Measurements from ENCODE around the gene CDC42BPB.
A peak's percentile ranks its signal among the peaks of the same experiment; 100 is the strongest.

CDC42BPB gene

DNA sequence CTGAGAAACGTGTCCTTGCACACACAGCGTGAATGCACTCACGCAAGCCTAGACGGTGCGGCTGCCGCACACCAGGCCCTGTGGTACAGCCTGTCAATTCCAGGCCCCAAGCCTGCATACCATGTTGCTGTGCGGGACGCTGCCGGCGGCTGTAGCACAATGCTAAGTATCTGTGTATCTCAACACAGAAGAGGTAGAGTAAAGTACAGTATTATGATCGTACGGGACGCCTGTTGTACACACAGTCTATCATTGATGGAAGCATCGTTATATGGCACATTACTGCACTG, 89.9 kb downstream of the CDC42BPB start:
- DNase-seq (ENCODE audit: low read depth, low spot score) = no peak

- DNase-seq (ENCODE audit: low read depth, low spot score) = no peak
Observed at GRCh38 chr14:102966681-102967505, 90.5 kb downstream of the CDC42BPB start.

- no peak for DNase-seq (ENCODE audit: low read depth, low spot score)
Observed at GRCh38 chr14:102965971-102966655, 91.2 kb downstream of the CDC42BPB start.

- DNase-seq (ENCODE audit: low read depth, low spot score) = no peak
Observed at GRCh38 chr14:102965282-102965681, 92.1 kb downstream of the CDC42BPB start.

GRCh38 chr14:102964152-102964730, 93.1 kb downstream of the CDC42BPB start:
- no peak for DNase-seq (ENCODE audit: low read depth, low spot score)

- no peak for DNase-seq (ENCODE audit: low read depth, low spot score)
Observed at GRCh38 chr14:102962111-102962627, 95.2 kb downstream of the CDC42BPB start.

- no peak for DNase-seq (ENCODE audit: low read depth, low spot score)
Observed at GRCh38 chr14:102958461-102958860, 98.9 kb downstream of the CDC42BPB start.

DNA sequence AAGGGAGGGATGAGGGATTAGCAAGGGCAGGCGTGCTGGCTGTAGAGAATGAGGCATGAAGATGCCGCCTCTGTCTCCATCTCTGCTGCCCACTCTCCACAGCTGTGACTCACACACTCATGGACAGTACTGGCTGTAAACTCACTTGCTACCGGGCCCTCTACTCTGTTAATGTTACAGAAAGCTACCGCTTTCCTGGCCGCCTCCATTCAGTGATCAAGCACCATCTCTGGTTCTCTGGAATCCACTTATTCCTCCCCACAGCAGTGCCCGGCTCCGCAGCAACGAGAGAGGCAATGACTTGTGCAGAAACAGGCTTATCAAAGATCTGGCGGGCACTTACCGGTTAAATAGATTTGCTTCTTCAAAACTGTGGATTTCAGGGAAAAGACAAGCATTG, 100.1 kb downstream of the CDC42BPB start:
- DNase-seq (ENCODE audit: low read depth, low spot score) = no peak

DNA sequence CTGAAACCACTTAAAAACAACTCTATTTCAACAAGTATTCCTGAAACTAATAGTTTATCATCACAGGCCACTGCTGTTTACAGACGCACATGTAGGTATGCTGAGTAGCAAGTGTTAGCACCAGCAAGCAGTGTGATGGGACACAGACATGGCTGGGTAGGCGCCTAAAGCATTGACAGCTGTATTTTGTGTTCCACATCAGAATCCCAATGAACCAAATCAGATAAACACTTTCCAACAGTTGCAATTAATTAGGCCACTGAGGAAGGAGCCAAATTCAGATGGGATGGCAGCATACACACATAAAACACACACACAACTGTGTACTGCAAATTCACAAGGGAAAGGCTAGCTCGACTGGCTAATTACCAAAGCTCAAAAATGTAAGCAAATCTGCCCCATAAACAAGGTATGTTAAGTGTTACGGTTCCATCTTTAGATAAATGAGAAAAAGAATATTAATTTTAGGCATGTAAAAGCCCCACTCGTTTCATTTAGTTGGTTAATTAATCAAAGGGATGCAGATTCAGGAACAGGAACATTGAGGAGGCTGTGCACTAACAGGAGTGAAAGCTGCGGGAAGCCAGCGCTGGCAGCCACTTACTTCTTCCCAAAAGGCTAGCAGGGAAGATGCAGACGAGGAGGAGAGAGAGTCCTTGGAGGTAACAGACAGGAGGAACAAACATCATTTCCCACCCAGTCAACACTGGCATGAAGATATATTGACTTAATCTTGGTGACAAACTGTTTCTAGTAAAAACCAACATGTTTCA, 101.5 kb downstream of the CDC42BPB start:
- no peak for DNase-seq (ENCODE audit: low read depth, low spot score)

DNA sequence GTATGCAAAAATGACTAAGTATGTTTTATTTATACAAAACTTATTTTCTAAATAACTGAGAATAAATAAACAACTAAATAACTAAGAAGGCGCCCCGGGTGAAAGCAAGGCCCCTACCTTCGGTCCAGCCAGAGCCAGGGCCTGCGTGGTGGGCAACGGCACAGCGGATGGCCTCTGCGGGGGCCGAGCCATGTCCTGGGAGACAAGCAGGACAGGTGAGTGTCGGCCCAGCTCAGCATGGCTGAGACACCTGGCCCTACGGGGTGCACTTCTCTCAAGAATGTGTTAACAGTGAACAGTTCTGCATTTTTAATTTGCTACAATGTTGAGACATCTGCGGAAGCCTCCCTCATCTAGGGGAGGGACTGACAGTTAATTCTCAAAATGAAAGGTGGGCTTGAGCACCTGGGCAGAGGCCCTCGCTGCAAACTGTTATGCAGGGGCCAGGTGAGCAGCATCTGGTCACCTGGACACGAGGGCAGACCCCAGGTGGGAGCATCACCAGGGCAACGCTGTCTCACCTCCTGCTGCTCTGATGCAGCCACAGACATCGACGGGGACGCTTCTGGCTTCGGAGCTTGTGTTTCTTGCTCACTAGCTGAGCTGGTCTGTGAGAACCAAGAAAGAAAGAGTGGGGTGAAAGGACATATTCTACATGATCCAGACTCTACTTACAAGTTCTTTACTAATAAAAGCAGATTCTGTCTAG, 103.1 kb downstream of the CDC42BPB start:
- no peak for DNase-seq (ENCODE audit: low read depth, low spot score)

DNA sequence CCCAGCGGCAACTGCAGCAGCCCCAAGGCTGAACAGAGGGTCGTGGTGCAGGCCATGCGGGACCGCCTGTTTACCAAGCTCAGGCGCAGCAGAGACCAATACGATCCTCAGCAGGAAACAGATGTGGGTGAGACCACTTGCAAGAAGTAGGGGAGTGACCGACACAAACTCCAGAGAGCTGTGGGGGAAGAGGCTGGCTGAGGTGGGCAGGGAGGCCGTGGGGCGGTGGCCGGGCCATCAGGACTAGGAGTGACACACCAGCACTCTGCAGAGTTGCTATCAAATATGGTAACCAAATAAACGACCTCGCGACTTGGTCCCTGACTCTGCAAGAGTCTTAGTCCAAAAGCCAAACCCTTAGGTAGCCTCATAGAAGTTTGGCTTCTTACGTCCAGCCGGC, 104.2 kb downstream of the CDC42BPB start:
- DNase-seq (ENCODE audit: low read depth, low spot score) = no peak

DNA sequence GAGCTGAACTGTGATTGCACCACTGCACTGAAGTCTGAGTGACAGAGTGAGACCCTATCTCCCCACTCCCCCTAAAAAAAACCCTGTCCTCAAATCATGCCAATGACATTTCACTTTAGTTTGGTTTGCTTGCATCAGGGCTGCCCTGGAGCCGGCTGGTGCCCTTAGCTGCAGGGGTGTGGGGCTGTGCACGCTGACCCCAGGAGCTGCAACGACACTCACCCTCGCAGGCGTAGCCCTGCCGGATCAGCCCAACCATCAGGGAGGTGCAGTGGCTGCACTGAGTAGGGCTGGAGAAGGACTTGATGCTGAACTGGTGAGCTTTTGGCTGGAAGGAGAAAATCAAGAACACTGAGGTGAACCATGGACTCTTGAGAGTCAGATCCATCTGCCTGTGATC, 105.1 kb downstream of the CDC42BPB start:
- no peak for DNase-seq (ENCODE audit: low read depth, low spot score)

DNA sequence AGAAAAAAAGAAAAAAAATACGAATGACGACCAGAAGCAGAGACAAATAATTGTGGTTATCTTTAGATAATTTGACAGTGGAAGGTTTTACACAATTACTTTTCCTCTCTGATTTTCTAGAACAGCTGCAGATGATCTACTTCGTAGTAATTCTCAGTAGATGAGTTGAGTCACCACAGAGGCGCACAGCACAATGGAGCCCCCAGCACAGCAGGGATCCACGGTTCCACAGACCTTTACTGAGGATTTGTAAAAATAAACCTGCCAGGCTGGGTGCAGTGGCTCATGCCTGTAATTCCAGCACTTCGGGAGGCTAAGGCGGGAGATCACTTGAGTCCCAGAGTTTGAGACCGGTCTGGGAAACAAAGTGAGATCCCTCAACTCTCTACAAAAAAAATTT, 105.5 kb downstream of the CDC42BPB start:
- DNase-seq (ENCODE audit: low read depth, low spot score) = peak; percentile 69

DNA sequence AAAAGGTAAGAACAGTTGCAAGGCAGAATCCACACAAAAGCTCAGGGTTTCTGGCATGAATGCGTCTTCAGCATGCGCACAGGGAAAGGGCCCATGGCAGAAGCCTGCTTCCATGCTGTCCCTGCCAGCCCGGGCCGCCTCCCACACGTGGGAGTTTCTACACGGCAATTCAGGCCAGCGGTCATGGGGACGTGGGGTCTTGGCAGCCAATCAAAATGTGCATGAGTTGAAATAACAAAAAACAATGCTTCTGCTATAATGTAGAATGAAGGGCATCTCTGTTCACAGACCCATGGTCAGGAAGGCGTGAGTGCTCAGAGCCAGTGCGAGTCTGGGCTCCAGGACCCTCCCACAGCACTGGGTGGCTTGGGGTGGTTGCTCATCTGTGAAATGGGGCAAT, 106.3 kb downstream of the CDC42BPB start:
- DNase-seq (ENCODE audit: low read depth, low spot score) = no peak

DNA sequence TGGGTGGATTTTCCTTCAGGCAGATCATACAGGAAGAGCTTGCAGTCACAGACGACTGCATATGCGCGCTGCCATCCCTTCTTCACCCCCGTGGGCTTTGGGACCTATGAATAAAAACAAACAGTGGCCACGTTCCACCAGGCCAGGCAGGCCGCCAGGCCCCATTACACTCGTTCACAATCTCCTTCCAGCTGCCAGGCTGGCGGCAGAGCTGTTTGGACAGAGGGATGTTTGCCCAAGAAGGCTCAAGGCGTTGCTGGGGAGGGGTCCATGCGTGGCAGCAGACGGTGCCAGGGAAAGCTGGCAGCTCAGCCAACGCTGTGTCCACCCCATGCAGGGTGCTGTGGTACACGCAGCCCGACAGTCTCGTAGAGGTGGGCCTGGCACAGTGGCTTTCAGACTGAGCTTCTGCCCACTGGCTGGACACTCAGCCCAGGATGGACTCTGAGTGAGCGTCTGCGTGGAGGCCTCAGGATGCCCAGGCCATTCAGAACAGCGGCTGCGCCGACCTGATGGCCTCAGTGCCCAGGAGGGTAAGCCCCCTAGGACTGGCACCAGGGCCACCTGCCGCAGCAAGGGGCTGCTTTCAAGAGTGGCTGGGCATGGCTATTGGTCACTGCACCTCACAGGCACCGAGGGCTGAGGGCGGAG, 107.4 kb downstream of the CDC42BPB start:
- DNase-seq (ENCODE audit: low read depth, low spot score) = no peak

DNA sequence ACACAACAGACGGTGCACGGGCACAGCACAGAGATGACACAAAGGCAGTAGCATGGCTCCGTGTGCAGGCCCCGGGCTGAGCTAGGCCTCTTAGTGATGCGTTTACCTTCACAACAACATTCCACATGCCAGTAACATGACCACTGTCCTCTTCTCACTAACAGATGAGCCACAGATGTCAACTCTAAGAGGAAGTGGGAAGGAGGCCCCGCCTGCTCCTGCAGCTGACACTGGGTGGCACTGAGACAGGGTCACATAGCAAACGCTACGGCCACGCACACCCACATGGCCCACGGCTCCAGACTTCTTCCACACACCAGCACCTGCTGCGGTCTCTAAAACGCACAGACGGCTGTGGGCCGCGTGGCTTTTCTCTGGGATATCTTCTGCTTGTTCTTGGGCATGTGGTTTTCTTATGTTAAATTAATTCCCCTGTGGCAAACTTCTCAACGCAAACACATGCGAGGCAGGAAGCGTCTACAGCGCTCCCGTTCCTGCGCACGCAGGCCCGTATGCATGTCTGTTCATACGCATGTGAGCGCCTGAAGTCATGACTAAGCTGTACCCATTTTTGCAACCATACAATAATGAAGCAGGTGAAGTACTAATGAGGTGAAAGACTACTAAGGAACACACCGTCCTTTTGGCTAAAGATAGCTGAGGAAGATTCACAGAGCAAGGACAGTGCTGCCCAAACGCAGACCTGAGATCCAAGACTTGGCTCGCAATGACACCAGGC, 108.1 kb downstream of the CDC42BPB start:
- DNase-seq (ENCODE audit: low read depth, low spot score) = no peak

- no peak for DNase-seq (ENCODE audit: low read depth, low spot score)
Observed at GRCh38 chr14:102948698-102949061, 108.7 kb downstream of the CDC42BPB start.

- DNase-seq (ENCODE audit: low read depth, low spot score) = no peak
Observed at GRCh38 chr14:102947321-102948103, 109.8 kb downstream of the CDC42BPB start.

GRCh38 chr14:102945346-102946130, 111.8 kb downstream of the CDC42BPB start:
- DNase-seq (ENCODE audit: low read depth, low spot score) = no peak
